Osteocyte (in vitro differentiated cells): ENCODE results near the gene BAHD1. TPM values are rescaled to one million over a fixed set of nuclear protein-coding genes. Genes with fewer than 3 reads are reported as not detected.
A peak's percentile ranks its signal among the peaks of the same experiment; 100 is the strongest.

ENCODE experiments used
- DNase-seq: peaks from one replicate; pipeline ENCODE4 v3.0.0; 2021; ENCODE audit warnings: mixed read lengths; ENCODE audit not compliant: unreplicated experiment; ENCODE audit errors: extremely low spot score
- H3K27ac Mint-ChIP-seq: one replicate; pipeline ENCODE4 v1.8.0; 2021; ENCODE audit warnings: mild to moderate bottlenecking, mixed read lengths; ENCODE audit not compliant: unreplicated experiment
- H3K27me3 Mint-ChIP-seq: one replicate; pipeline ENCODE4 v1.8.0; 2021; ENCODE audit warnings: mixed read lengths; ENCODE audit not compliant: unreplicated experiment
- H3K36me3 Mint-ChIP-seq: one replicate; pipeline ENCODE4 v1.8.0; 2021; ENCODE audit warnings: mixed read lengths; ENCODE audit not compliant: unreplicated experiment
- H3K4me1 Mint-ChIP-seq: one replicate; pipeline ENCODE4 v1.8.0; 2021; ENCODE audit warnings: mixed read lengths; ENCODE audit not compliant: unreplicated experiment
- H3K4me3 Mint-ChIP-seq: one replicate; pipeline ENCODE4 v1.8.0; 2021; ENCODE audit warnings: mild to moderate bottlenecking, moderate library complexity, mixed read lengths; ENCODE audit not compliant: unreplicated experiment
- H3K9me3 Mint-ChIP-seq: one replicate; pipeline ENCODE4 v1.8.0; 2021; ENCODE audit warnings: mixed read lengths; ENCODE audit not compliant: unreplicated experiment
- CTCF ChIP-seq: fragments of 200-600 bp; sonication (generic); IDR thresholded peaks from 2 replicates; pipeline ENCODE4 v1.5.0; 2021; ENCODE audit warnings: antibody characterized with exemption, mild to moderate bottlenecking, moderate library complexity
- total RNA-seq: library from RNA; stranded (reverse); gene quantifications from 2 replicates; pipeline ENCODE4 v1.2.1, GENCODE V29; 2021

BAHD1 gene
- total RNA-seq, 1 donor from 2014 or later = 26.4 TPM

- Mint-ChIP-seq H3K4me3 (peak overlapping the region; percentile 82), H3K36me3 (no peaks in the 10 kb centered on the region), H3K4me1 (peaks cover 61% of the 10 kb centered on the region), H3K27me3 (peaks cover 7% of the 10 kb centered on the region), H3K9me3 (no peaks in the 10 kb centered on the region), H3K27ac (peak overlapping the region; percentile 69)
- TF ChIP-seq CTCF = peak; percentile 40
- no peak for DNase-seq
Observed at GRCh38 chr15:40441565-40442531, 1.1 kb downstream of the BAHD1 start.

GRCh38 chr15:40443255-40443654, 2.5 kb downstream of the BAHD1 start:
- peaks cover 48% of the 10 kb centered on the region for H3K4me1 Mint-ChIP-seq

GRCh38 chr15:40443846-40444245, 3.1 kb downstream of the BAHD1 start:
- Mint-ChIP-seq H3K4me3 (peak overlapping the region; percentile 39), H3K27me3 (no peaks in the 10 kb centered on the region)

More at GRCh38 chr15:40443255-40443654, 2.5 kb downstream of the BAHD1 start:
- no peak for TF ChIP-seq CTCF
- H3K27me3 Mint-ChIP-seq = no peaks in the 10 kb centered on the region
- H3K4me3 Mint-ChIP-seq = peak overlapping the region; percentile 82
- H3K27ac Mint-ChIP-seq = no peak overlapping the region
- H3K36me3 Mint-ChIP-seq = no peaks in the 10 kb centered on the region
- no peak for DNase-seq
- no peaks in the 10 kb centered on the region for H3K9me3 Mint-ChIP-seq

GRCh38 chr15:40444736-40445135, 4.0 kb downstream of the BAHD1 start:
- DNase-seq = no peak
- H3K27ac Mint-ChIP-seq = no peak overlapping the region
- no peak overlapping the region for H3K4me3 Mint-ChIP-seq
- H3K36me3 Mint-ChIP-seq = no peaks in the 10 kb centered on the region
- H3K4me1 Mint-ChIP-seq = peaks cover 38% of the 10 kb centered on the region
- no peaks in the 10 kb centered on the region for H3K9me3 Mint-ChIP-seq
- TF ChIP-seq CTCF = no peak
- no peaks in the 10 kb centered on the region for H3K27me3 Mint-ChIP-seq

More at GRCh38 chr15:40443846-40444245, 3.1 kb downstream of the BAHD1 start:
- H3K36me3 Mint-ChIP-seq = no peaks in the 10 kb centered on the region
- DNase-seq = no peak
- no peak for TF ChIP-seq CTCF
- no peak overlapping the region for H3K27ac Mint-ChIP-seq
- H3K4me1 Mint-ChIP-seq = peaks cover 42% of the 10 kb centered on the region
- no peaks in the 10 kb centered on the region for H3K9me3 Mint-ChIP-seq

GRCh38 chr15:40445421-40445922, 4.7 kb downstream of the BAHD1 start:
- Mint-ChIP-seq H3K36me3 (no peaks in the 10 kb centered on the region), H3K4me3 (no peak overlapping the region), H3K9me3 (no peaks in the 10 kb centered on the region), H3K27me3 (no peaks in the 10 kb centered on the region), H3K27ac (no peak overlapping the region), H3K4me1 (peaks cover 34% of the 10 kb centered on the region)
- no peak for TF ChIP-seq CTCF
- no peak for DNase-seq
